Astrocyte of the cerebellum (primary cell): ENCODE data around the gene TIMM10B.

Experiments used
- DNase-seq: peaks from one replicate; pipeline ENCODE4 v3.0.0-alpha.2; 2011; ENCODE audit warnings: low read depth
- H3K4me3 ChIP-seq: 2 replicates; pipeline ENCODE4 v1.5.1; 2011; ENCODE audit warnings: mild to moderate bottlenecking, low read depth, low read length, moderate library complexity
- CTCF ChIP-seq: IDR thresholded peaks from 2 replicates; pipeline ENCODE4 v1.5.1; 2012; ENCODE audit warnings: low read length, low read depth, moderate library complexity, mild to moderate bottlenecking; ENCODE audit errors: missing control alignments
- in situ Hi-C: cut with HindIII; loops from 2 replicates; pipeline ENCODE4 v1.10.0; 2017; ENCODE audit warnings: low sequenced_read_pairs

Gene TIMM10B

GRCh38 chr11:6475936-6476335 is 5.4 kb upstream of the TIMM10B start:
- in situ Hi-C loops = no loop called here
- H3K4me3 ChIP-seq = no peak overlapping the region
- no peak for DNase-seq
- TF ChIP-seq CTCF = no peak

DNA sequence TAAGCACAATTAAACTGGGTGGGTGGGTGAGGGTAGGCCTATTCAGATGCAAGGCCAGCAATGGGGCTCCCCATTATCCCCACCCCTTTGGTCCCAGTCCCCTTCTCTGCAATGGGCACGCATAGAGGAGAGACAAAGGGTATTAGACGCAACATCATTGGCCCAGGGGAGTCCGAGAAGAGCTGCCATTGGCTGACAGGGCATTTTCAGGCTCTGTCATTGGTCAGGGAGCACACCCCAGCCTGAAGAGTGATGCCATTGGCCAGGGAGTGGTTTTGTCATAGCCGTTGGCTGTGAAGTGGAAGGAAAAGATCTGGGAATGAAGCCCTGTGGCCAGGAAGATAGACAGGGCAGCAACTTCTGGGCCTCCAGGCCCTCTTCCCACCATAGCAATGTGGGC is 4.7 kb upstream of the TIMM10B start:
- no peak overlapping the region for H3K4me3 ChIP-seq
- TF ChIP-seq CTCF = no peak
- no peak for DNase-seq
- in situ Hi-C loops = no loop called here

DNA sequence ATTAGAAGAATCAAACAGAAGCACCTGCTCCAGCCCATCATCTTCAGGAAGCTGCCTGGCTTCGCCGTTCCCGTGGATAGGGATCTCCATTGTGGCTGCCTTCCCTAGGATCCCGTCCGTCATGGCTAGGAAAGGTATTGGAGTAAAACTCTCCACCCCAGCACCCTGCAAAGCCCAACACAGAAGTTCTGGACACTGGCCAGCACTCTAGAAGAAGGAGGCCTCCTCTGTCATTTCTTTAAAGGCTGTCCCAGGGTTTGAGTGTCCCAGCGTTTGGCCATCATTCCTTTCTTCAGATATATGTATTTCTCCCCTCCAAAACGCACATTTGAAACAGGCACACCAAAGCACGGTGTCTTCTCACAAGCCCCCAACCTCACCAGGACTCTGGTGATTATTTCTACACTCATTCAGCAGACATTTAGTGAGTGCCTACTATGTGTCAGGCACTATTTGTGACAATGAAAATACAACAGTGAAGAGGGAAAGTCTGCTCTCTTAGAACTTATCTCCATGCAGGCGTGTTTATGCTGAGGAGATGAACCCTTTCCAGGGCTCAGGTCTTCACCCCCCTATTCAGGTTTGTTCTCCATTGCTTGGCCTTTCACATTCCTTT is 894 bp upstream of the TIMM10B start:
- no peak for TF ChIP-seq CTCF
- H3K4me3 ChIP-seq = peak overlapping the region; percentile 86
- in situ Hi-C loops = no loop called here
- DNase-seq = no peak

DNA sequence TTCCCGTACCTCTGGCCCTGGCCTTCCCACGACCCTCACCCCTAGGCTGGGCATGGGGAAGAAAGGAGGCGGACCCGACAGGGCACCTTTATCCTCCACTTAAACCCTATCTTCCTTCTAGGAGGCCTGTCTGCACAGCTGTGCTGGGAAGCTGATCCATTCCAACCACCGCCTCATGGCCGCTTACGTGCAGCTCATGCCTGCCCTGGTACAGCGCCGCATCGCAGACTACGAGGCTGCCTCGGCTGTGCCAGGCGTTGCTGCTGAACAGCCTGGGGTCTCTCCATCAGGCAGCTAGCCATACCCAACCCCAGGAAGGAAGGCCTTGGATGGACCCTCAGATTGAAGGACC is 599 bp downstream of the TIMM10B start:
- DNase-seq = no peak
- in situ Hi-C loops = no loop called here
- peak overlapping the region; percentile 86 for H3K4me3 ChIP-seq
- TF ChIP-seq CTCF = no peak

- no peak for DNase-seq
- peak overlapping the region; percentile 86 for H3K4me3 ChIP-seq
- in situ Hi-C loops = no loop called here
- TF ChIP-seq CTCF = no peak
Measured at GRCh38 chr11:6482441-6482840, 1.1 kb downstream of the TIMM10B start.

- H3K4me3 ChIP-seq = no peak overlapping the region
- TF ChIP-seq CTCF = no peak
- DNase-seq = no peak
- in situ Hi-C loops = no loop called here
Measured at GRCh38 chr11:6483015-6483414, 1.7 kb downstream of the TIMM10B start.

DNA sequence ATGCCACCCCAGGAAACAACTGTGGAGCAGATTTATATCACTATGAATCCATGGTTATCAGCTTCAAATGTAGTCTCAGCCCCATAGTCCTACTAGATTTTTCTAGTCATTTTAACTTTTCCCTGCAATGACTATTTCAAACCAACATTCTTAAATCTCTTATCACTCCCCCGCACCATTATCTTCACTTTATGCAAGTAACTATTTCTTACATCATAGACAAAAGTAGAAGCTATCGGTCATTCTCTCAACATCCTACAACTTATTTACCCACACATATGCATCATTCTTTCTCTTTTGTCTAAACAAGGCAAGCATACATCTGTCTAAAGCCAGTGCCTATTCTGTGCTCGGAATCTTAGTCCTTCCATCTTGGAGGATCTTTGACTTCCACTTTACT is 4.4 kb downstream of the TIMM10B start:
- TF ChIP-seq CTCF = no peak
- DNase-seq = no peak
- in situ Hi-C loops = no loop called here
- H3K4me3 ChIP-seq = no peak overlapping the region
